ENCODE measurements around the gene ERMAP.

The ERMAP gene

GRCh38 chr1:42886800-42887199 lies 69.9 kb downstream of the ERMAP start:
- ATAC-seq = no peak
- TF ChIP-seq, protein P1, sequence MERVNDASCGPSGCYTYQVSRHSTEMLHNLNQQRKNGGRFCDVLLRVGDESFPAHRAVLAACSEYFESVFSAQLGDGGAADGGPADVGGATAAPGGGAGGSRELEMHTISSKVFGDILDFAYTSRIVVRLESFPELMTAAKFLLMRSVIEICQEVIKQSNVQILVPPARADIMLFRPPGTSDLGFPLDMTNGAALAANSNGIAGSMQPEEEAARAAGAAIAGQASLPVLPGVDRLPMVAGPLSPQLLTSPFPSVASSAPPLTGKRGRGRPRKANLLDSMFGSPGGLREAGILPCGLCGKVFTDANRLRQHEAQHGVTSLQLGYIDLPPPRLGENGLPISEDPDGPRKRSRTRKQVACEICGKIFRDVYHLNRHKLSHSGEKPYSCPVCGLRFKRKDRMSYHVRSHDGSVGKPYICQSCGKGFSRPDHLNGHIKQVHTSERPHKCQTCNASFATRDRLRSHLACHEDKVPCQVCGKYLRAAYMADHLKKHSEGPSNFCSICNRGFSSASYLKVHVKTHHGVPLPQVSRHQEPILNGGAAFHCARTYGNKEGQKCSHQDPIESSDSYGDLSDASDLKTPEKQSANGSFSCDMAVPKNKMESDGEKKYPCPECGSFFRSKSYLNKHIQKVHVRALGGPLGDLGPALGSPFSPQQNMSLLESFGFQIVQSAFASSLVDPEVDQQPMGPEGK (CRISPR knock-in tag; IDR thresholded peaks at IDR 0.05; ENCODE audit: borderline replicate concordance) = no peak
- TF ChIP-seq BACH2 (CRISPR knock-in tag; IDR thresholded peaks at IDR 0.05; ENCODE audit: borderline replicate concordance) (no peak), SNAI2 (CRISPR knock-in tag; IDR thresholded peaks at IDR 0.05) (no peak), GLIS3 (CRISPR knock-in tag; IDR thresholded peaks at IDR 0.05) (no peak), TOX (CRISPR knock-in tag; IDR thresholded peaks at IDR 0.05; ENCODE audit: borderline replicate concordance) (no peak), ESRRG (CRISPR knock-in tag; IDR thresholded peaks at IDR 0.05) (no peak), POU6F1 (CRISPR knock-in tag; IDR thresholded peaks at IDR 0.05; ENCODE audit: borderline replicate concordance, low read depth) (no peak), TCF4 (CRISPR knock-in tag; IDR thresholded peaks at IDR 0.05; ENCODE audit: borderline replicate concordance) (no peak), OSR1 (CRISPR knock-in tag; IDR thresholded peaks at IDR 0.05) (no peak), ARNTL (CRISPR knock-in tag; IDR thresholded peaks at IDR 0.05; ENCODE audit: borderline replicate concordance, low read depth) (no peak), CSDC2 (CRISPR knock-in tag; IDR thresholded peaks at IDR 0.05) (no peak), RARB (CRISPR knock-in tag; IDR thresholded peaks at IDR 0.05) (no peak)
- TF ChIP-seq, protein P2, sequence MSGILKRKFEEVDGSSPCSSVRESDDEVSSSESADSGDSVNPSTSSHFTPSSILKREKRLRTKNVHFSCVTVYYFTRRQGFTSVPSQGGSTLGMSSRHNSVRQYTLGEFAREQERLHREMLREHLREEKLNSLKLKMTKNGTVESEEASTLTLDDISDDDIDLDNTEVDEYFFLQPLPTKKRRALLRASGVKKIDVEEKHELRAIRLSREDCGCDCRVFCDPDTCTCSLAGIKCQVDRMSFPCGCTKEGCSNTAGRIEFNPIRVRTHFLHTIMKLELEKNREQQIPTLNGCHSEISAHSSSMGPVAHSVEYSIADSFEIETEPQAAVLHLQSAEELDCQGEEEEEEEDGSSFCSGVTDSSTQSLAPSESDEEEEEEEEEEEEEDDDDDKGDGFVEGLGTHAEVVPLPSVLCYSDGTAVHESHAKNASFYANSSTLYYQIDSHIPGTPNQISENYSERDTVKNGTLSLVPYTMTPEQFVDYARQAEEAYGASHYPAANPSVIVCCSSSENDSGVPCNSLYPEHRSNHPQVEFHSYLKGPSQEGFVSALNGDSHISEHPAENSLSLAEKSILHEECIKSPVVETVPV (CRISPR knock-in tag; IDR thresholded peaks at IDR 0.05) = no peak

DNA sequence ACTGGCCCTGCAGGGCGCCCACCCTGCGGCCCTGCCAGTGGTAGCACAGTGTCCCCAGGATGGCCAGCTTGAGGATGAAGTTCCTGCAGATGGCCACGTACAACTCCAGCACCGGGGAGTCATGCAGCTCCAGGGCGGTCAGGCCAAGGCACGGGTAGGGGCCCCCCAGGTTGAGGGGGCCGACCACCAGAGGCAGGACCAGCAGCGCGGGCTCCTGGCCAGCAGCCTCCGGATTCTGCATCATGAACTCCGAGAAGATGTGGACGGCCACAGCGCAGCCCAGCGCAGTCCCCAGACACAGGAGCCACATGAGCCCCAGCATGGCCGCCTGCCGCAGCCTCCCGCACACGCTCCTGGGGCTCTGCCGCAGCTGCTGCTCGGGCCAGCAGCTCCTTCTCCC lies 70.4 kb downstream of the ERMAP start:
- no peak for ATAC-seq
- TF ChIP-seq RARB (CRISPR knock-in tag; IDR thresholded peaks at IDR 0.05) (no peak), ZNF70 (CRISPR knock-in tag; IDR thresholded peaks at IDR 0.05) (no peak), TOX (CRISPR knock-in tag; IDR thresholded peaks at IDR 0.05; ENCODE audit: borderline replicate concordance) (no peak), ZNF8 (CRISPR knock-in tag; IDR thresholded peaks at IDR 0.05) (no peak), CSDC2 (CRISPR knock-in tag; IDR thresholded peaks at IDR 0.05) (no peak), ZFP30 (CRISPR knock-in tag; IDR thresholded peaks at IDR 0.05) (no peak), ISL1 (CRISPR knock-in tag; IDR thresholded peaks at IDR 0.05) (no peak), PPARA (CRISPR knock-in tag; IDR thresholded peaks at IDR 0.05; ENCODE audit: borderline replicate concordance) (no peak)
- TF ChIP-seq, protein P2 (CRISPR knock-in tag; IDR thresholded peaks at IDR 0.05) = no peak
- TF ChIP-seq, protein P1 (CRISPR knock-in tag; IDR thresholded peaks at IDR 0.05; ENCODE audit: borderline replicate concordance) = no peak
- TF ChIP-seq, protein P3, sequence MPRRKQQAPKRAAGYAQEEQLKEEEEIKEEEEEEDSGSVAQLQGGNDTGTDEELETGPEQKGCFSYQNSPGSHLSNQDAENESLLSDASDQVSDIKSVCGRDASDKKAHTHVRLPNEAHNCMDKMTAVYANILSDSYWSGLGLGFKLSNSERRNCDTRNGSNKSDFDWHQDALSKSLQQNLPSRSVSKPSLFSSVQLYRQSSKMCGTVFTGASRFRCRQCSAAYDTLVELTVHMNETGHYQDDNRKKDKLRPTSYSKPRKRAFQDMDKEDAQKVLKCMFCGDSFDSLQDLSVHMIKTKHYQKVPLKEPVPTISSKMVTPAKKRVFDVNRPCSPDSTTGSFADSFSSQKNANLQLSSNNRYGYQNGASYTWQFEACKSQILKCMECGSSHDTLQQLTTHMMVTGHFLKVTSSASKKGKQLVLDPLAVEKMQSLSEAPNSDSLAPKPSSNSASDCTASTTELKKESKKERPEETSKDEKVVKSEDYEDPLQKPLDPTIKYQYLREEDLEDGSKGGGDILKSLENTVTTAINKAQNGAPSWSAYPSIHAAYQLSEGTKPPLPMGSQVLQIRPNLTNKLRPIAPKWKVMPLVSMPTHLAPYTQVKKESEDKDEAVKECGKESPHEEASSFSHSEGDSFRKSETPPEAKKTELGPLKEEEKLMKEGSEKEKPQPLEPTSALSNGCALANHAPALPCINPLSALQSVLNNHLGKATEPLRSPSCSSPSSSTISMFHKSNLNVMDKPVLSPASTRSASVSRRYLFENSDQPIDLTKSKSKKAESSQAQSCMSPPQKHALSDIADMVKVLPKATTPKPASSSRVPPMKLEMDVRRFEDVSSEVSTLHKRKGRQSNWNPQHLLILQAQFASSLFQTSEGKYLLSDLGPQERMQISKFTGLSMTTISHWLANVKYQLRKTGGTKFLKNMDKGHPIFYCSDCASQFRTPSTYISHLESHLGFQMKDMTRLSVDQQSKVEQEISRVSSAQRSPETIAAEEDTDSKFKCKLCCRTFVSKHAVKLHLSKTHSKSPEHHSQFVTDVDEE (CRISPR knock-in tag; IDR thresholded peaks at IDR 0.05) = no peak
